ENCODE data around the gene PLXDC2. TPM values are rescaled to one million over a fixed set of nuclear protein-coding genes. Genes with fewer than 3 reads are reported as not detected.

Gene PLXDC2
- total RNA-seq, 1 donor from 2014 or later = 51.3 TPM

DNA sequence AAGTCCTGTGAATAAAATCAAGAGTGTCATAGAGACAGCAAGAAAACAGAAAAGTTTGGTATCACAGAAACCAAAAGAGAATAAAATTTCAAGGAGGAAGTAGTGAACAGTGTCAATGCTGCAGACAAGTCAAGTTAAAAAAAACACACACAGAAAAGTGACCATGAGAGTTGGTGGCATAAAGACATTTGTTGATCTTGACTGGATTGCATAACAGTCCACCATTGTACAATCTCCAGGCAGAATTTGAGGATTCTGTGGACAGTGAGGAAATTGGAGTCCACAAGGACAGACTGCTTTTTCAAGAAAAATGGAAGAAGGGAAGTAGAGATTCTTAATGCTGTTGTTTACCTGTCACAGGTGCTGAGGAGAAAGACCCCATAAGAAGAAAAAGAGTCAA lies 412.5 kb downstream of the PLXDC2 start:
- H3K36me3 ChIP-seq = no peaks in the 10 kb centered on the region
- DNase-seq (ENCODE audit: extremely low spot score in 2 of 2) = no peak
- intact Hi-C loops (cut with DNase I) = no loop called here
- H3K9me3 ChIP-seq = no peaks in the 10 kb centered on the region
- no peak overlapping the region for H3K4me3 ChIP-seq
- no peak overlapping the region for H3K27ac ChIP-seq
- H3K27me3 ChIP-seq = no peaks in the 10 kb centered on the region
- no peaks in the 10 kb centered on the region for H3K4me1 ChIP-seq
- TF ChIP-seq, protein P1, sequence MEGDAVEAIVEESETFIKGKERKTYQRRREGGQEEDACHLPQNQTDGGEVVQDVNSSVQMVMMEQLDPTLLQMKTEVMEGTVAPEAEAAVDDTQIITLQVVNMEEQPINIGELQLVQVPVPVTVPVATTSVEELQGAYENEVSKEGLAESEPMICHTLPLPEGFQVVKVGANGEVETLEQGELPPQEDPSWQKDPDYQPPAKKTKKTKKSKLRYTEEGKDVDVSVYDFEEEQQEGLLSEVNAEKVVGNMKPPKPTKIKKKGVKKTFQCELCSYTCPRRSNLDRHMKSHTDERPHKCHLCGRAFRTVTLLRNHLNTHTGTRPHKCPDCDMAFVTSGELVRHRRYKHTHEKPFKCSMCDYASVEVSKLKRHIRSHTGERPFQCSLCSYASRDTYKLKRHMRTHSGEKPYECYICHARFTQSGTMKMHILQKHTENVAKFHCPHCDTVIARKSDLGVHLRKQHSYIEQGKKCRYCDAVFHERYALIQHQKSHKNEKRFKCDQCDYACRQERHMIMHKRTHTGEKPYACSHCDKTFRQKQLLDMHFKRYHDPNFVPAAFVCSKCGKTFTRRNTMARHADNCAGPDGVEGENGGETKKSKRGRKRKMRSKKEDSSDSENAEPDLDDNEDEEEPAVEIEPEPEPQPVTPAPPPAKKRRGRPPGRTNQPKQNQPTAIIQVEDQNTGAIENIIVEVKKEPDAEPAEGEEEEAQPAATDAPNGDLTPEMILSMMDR (IDR thresholded peaks at IDR 0.05) = no peak
- TF ChIP-seq POLR2AphosphoS5 (IDR thresholded peaks at IDR 0.05; ENCODE audit: insufficient read depth in 1 of 2, low read depth in 1 of 2) = no peak

DNA sequence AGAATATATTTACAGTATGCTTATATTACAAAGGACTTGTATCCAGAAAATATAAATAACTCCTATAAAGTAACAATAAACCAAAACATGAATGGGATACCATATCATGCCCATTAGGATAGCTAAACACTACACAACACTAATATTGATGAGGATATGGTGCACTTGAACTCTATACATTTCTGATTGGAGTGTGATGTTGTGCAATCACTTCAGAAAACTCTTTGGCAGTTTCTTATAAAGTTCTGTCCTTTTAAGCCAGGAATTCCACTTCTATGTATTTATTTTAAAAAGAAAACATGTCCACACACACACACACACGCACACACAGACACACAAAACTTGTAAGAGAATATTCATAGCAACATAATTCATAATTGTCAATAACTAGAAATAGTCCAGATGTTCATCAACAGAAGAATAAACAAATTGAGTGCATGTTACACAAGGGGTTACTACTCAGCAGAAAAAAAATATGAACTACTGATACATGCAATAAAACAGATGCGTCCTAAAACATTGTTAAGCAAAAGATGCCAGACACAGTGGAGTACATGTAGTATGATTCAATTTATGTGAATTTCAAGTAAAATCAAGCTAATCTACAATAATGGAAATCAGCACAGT lies 416.0 kb downstream of the PLXDC2 start:
- no peaks in the 10 kb centered on the region for H3K36me3 ChIP-seq
- TF ChIP-seq POLR2AphosphoS5 (IDR thresholded peaks at IDR 0.05; ENCODE audit: insufficient read depth in 1 of 2, low read depth in 1 of 2) (no peak), POLR2A (IDR thresholded peaks at IDR 0.05) (no peak)
- TF ChIP-seq, protein P1 (IDR thresholded peaks at IDR 0.05) = no peak
- H3K27me3 ChIP-seq = no peaks in the 10 kb centered on the region
- H3K9me3 ChIP-seq = no peaks in the 10 kb centered on the region
- H3K4me1 ChIP-seq = no peaks in the 10 kb centered on the region
- no peak overlapping the region for H3K27ac ChIP-seq
- DNase-seq (ENCODE audit: extremely low spot score in 2 of 2) = no peak
- H3K4me3 ChIP-seq = no peak overlapping the region
- intact Hi-C loops (cut with DNase I) = no loop called here

DNA sequence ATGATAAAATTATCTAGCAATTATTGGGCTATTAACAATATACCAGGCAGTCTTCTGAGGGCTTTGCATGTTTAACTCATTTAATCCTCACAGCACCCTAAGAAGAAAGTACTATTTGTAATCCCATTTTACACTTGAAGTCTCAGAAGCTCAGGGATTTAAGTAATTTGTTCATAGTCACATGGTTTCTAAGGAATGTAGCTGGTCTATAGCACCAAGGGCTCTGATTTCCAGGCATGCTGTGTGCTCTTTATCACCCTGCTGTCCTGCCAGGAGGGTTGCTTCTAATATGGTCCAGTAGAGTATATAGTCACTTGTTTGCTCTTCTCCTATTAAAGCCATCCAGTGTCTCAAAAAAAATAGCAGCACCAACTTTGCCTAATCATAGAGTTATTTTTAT lies 417.2 kb downstream of the PLXDC2 start:
- Histone ChIP-seq H3K4me1 (no peaks in the 10 kb centered on the region), H3K4me3 (no peak overlapping the region), H3K36me3 (no peaks in the 10 kb centered on the region), H3K9me3 (no peaks in the 10 kb centered on the region), H3K27me3 (no peaks in the 10 kb centered on the region), H3K27ac (no peak overlapping the region)
- intact Hi-C loops (cut with DNase I) = no loop called here
- DNase-seq (ENCODE audit: extremely low spot score in 2 of 2) = no peak
- TF ChIP-seq, protein P1 (IDR thresholded peaks at IDR 0.05) = no peak
- TF ChIP-seq POLR2A (IDR thresholded peaks at IDR 0.05) (no peak), POLR2AphosphoS5 (IDR thresholded peaks at IDR 0.05; ENCODE audit: insufficient read depth in 1 of 2, low read depth in 1 of 2) (no peak)

DNA sequence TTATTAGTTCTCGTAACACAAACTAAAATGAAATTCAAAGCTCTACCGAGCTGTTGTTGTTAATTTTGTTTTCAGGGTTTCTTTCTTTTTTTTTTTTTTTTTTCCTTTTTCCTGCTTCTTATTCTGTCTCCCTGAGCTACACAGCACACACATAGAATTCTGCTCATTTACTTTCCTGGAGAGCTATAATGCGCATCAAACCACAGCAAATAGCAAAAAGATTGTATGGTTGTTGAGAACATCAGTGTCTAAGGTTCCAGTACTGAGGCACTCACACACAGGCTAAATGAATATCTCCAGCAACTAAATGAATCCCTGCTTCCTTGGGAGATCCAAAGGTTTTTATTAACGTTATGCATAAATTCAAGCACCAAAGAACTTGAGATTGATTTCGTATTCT lies 418.3 kb downstream of the PLXDC2 start:
- H3K36me3 ChIP-seq = no peaks in the 10 kb centered on the region
- H3K27me3 ChIP-seq = no peaks in the 10 kb centered on the region
- no peaks in the 10 kb centered on the region for H3K9me3 ChIP-seq
- intact Hi-C loops (cut with DNase I) = no loop called here
- H3K27ac ChIP-seq = no peak overlapping the region
- TF ChIP-seq, protein P1 (IDR thresholded peaks at IDR 0.05) = no peak
- no peak for TF ChIP-seq POLR2A (IDR thresholded peaks at IDR 0.05)
- H3K4me1 ChIP-seq = no peaks in the 10 kb centered on the region
- no peak for DNase-seq (ENCODE audit: extremely low spot score in 2 of 2)
- no peak overlapping the region for H3K4me3 ChIP-seq

DNA sequence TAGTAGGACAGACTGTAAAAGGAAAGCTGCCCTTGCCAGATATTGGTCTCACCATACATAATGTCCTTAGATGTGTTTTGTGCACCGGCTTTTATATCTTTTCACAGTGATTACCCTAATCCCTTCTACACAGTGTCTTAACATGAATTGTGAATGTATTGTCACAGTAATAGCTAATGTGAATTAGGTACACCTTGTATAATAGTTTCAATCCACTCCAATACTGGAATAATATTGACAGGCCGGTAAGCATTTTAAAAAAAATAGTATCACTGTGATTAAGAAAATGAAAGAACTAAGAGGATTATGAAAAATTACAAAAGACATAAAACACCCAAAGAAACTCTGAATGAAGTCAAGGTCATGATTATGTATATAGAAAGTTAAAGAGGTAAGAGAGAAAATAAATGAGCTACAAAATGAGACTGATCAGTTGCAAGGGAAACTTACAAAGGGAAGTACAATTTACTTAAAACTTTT lies 420.9 kb downstream of the PLXDC2 start:
- no peak for DNase-seq (ENCODE audit: extremely low spot score in 2 of 2)
- Histone ChIP-seq H3K27me3 (no peaks in the 10 kb centered on the region), H3K4me3 (no peak overlapping the region), H3K27ac (no peak overlapping the region), H3K36me3 (no peaks in the 10 kb centered on the region), H3K4me1 (no peaks in the 10 kb centered on the region), H3K9me3 (no peaks in the 10 kb centered on the region)
- intact Hi-C loops (cut with DNase I) = no loop called here
- TF ChIP-seq POLR2A (IDR thresholded peaks at IDR 0.05) = no peak
- no peak for TF ChIP-seq POLR2AphosphoS5 (IDR thresholded peaks at IDR 0.05; ENCODE audit: insufficient read depth in 1 of 2, low read depth in 1 of 2)
- TF ChIP-seq, protein P1 (IDR thresholded peaks at IDR 0.05) = no peak

Data from vagina (tissue), 2 donors.